Measurements from ENCODE around the gene PLGRKT.
"Not testable (repeated sequence)": the region's sequence is repeated elsewhere in the genome, so short reads cannot be mapped to it uniquely, and the experiment has no call there.

The PLGRKT gene

GRCh38 chr9:5438301-5439162 is 807 bp upstream of the PLGRKT start:
- Histone ChIP-seq H3K4me1 (ENCODE audit: control insufficient read depth, insufficient read depth, low read length) (no peaks in the 10 kb centered on the region), H3K9me3 (ENCODE audit: control insufficient read depth, insufficient read depth, low read length) (peaks cover 5% of the 10 kb centered on the region)

GRCh38 chr9:5436441-5436840 is 1.3 kb downstream of the PLGRKT start:
- no peak overlapping the region for H3K9ac ChIP-seq (ENCODE audit: low read depth, low read length)
- no peak overlapping the region for H3K4me3 ChIP-seq (ENCODE audit: low read depth, low read length)
- peaks cover 5% of the 10 kb centered on the region for H3K9me3 ChIP-seq (ENCODE audit: control insufficient read depth, insufficient read depth, low read length)
- H3K4me1 ChIP-seq (ENCODE audit: control insufficient read depth, insufficient read depth, low read length): no peaks in the 10 kb centered on the region
- H3K27me3 ChIP-seq (ENCODE audit: control insufficient read depth, insufficient read depth, low read length): no peaks in the 10 kb centered on the region
- H3K36me3 ChIP-seq (ENCODE audit: control insufficient read depth, insufficient read depth, low read length): peaks cover 10% of the 10 kb centered on the region

More at GRCh38 chr9:5438301-5439162, 807 bp upstream of the PLGRKT start:
- no peaks in the 10 kb centered on the region for H3K27me3 ChIP-seq (ENCODE audit: control insufficient read depth, insufficient read depth, low read length)
- H3K4me3 ChIP-seq (ENCODE audit: low read depth, low read length): peak overlapping the region; percentile 48
- peaks cover 7% of the 10 kb centered on the region for H3K36me3 ChIP-seq (ENCODE audit: control insufficient read depth, insufficient read depth, low read length)
- peak overlapping the region; percentile 1 for H3K9ac ChIP-seq (ENCODE audit: low read depth, low read length)

GRCh38 chr9:5435912-5436311 is 1.8 kb downstream of the PLGRKT start:
- Histone ChIP-seq H3K9ac (ENCODE audit: low read depth, low read length) (no peak overlapping the region), H3K27me3 (ENCODE audit: control insufficient read depth, insufficient read depth, low read length) (no peaks in the 10 kb centered on the region), H3K4me3 (ENCODE audit: low read depth, low read length) (no peak overlapping the region), H3K4me1 (ENCODE audit: control insufficient read depth, insufficient read depth, low read length) (no peaks in the 10 kb centered on the region), H3K9me3 (ENCODE audit: control insufficient read depth, insufficient read depth, low read length) (peaks cover 5% of the 10 kb centered on the region), H3K36me3 (ENCODE audit: control insufficient read depth, insufficient read depth, low read length) (peaks cover 10% of the 10 kb centered on the region)

- H3K4me3 ChIP-seq (ENCODE audit: low read depth, low read length); H3K27me3 ChIP-seq (ENCODE audit: control insufficient read depth, insufficient read depth, low read length); H3K9me3 ChIP-seq (ENCODE audit: control insufficient read depth, insufficient read depth, low read length); H3K4me1 ChIP-seq (ENCODE audit: control insufficient read depth, insufficient read depth, low read length); H3K9ac ChIP-seq (ENCODE audit: low read depth, low read length): not testable (repeated sequence)
- H3K36me3 ChIP-seq (ENCODE audit: control insufficient read depth, insufficient read depth, low read length): peaks cover 13% of the 10 kb centered on the region
Measured at GRCh38 chr9:5433841-5434810, 3.6 kb downstream of the PLGRKT start.

GRCh38 chr9:5433328-5433727 is 4.4 kb downstream of the PLGRKT start:
- H3K4me1 ChIP-seq (ENCODE audit: control insufficient read depth, insufficient read depth, low read length); H3K4me3 ChIP-seq (ENCODE audit: low read depth, low read length); H3K9me3 ChIP-seq (ENCODE audit: control insufficient read depth, insufficient read depth, low read length); H3K27me3 ChIP-seq (ENCODE audit: control insufficient read depth, insufficient read depth, low read length); H3K9ac ChIP-seq (ENCODE audit: low read depth, low read length): not testable (repeated sequence)
- H3K36me3 ChIP-seq (ENCODE audit: control insufficient read depth, insufficient read depth, low read length): peaks cover 13% of the 10 kb centered on the region

- H3K4me3 ChIP-seq (ENCODE audit: low read depth, low read length); H3K4me1 ChIP-seq (ENCODE audit: control insufficient read depth, insufficient read depth, low read length); H3K9ac ChIP-seq (ENCODE audit: low read depth, low read length); H3K27me3 ChIP-seq (ENCODE audit: control insufficient read depth, insufficient read depth, low read length); H3K9me3 ChIP-seq (ENCODE audit: control insufficient read depth, insufficient read depth, low read length): not testable (repeated sequence)
- H3K36me3 ChIP-seq (ENCODE audit: control insufficient read depth, insufficient read depth, low read length): peaks cover 13% of the 10 kb centered on the region
Measured at GRCh38 chr9:5432890-5433289, 4.8 kb downstream of the PLGRKT start.

- no peaks in the 10 kb centered on the region for H3K27me3 ChIP-seq (ENCODE audit: control insufficient read depth, insufficient read depth, low read length)
- peaks cover 5% of the 10 kb centered on the region for H3K9me3 ChIP-seq (ENCODE audit: control insufficient read depth, insufficient read depth, low read length)
- no peak overlapping the region for H3K9ac ChIP-seq (ENCODE audit: low read depth, low read length)
- H3K36me3 ChIP-seq (ENCODE audit: control insufficient read depth, insufficient read depth, low read length): peaks cover 11% of the 10 kb centered on the region
- H3K4me3 ChIP-seq (ENCODE audit: low read depth, low read length): no peak overlapping the region
- no peaks in the 10 kb centered on the region for H3K4me1 ChIP-seq (ENCODE audit: control insufficient read depth, insufficient read depth, low read length)
Measured at GRCh38 chr9:5430912-5431311, 6.8 kb downstream of the PLGRKT start.

- Histone ChIP-seq H3K36me3 (ENCODE audit: control insufficient read depth, insufficient read depth, low read length) (peaks cover 8% of the 10 kb centered on the region), H3K4me1 (ENCODE audit: control insufficient read depth, insufficient read depth, low read length) (no peaks in the 10 kb centered on the region), H3K27me3 (ENCODE audit: control insufficient read depth, insufficient read depth, low read length) (no peaks in the 10 kb centered on the region), H3K9me3 (ENCODE audit: control insufficient read depth, insufficient read depth, low read length) (no peaks in the 10 kb centered on the region), H3K9ac (ENCODE audit: low read depth, low read length) (no peak overlapping the region), H3K4me3 (ENCODE audit: low read depth, low read length) (no peak overlapping the region)
Measured at GRCh38 chr9:5429873-5430564, 7.7 kb downstream of the PLGRKT start.

GRCh38 chr9:5428794-5429528 is 8.8 kb downstream of the PLGRKT start:
- Histone ChIP-seq H3K4me1 (ENCODE audit: control insufficient read depth, insufficient read depth, low read length) (no peaks in the 10 kb centered on the region), H3K4me3 (ENCODE audit: low read depth, low read length) (no peak overlapping the region), H3K27me3 (ENCODE audit: control insufficient read depth, insufficient read depth, low read length) (no peaks in the 10 kb centered on the region), H3K9me3 (ENCODE audit: control insufficient read depth, insufficient read depth, low read length) (no peaks in the 10 kb centered on the region), H3K9ac (ENCODE audit: low read depth, low read length) (no peak overlapping the region), H3K36me3 (ENCODE audit: control insufficient read depth, insufficient read depth, low read length) (peaks cover 6% of the 10 kb centered on the region)

- Histone ChIP-seq H3K9ac (ENCODE audit: low read depth, low read length) (no peak overlapping the region), H3K27me3 (ENCODE audit: control insufficient read depth, insufficient read depth, low read length) (no peaks in the 10 kb centered on the region), H3K36me3 (ENCODE audit: control insufficient read depth, insufficient read depth, low read length) (peaks cover 4% of the 10 kb centered on the region), H3K4me3 (ENCODE audit: low read depth, low read length) (no peak overlapping the region), H3K9me3 (ENCODE audit: control insufficient read depth, insufficient read depth, low read length) (no peaks in the 10 kb centered on the region), H3K4me1 (ENCODE audit: control insufficient read depth, insufficient read depth, low read length) (no peaks in the 10 kb centered on the region)
Measured at GRCh38 chr9:5428172-5428571, 9.6 kb downstream of the PLGRKT start.

GRCh38 chr9:5427005-5427404 is 10.7 kb downstream of the PLGRKT start:
- H3K4me1 ChIP-seq (ENCODE audit: control insufficient read depth, insufficient read depth, low read length): no peaks in the 10 kb centered on the region
- H3K27me3 ChIP-seq (ENCODE audit: control insufficient read depth, insufficient read depth, low read length): no peaks in the 10 kb centered on the region
- no peaks in the 10 kb centered on the region for H3K9me3 ChIP-seq (ENCODE audit: control insufficient read depth, insufficient read depth, low read length)
- no peak overlapping the region for H3K4me3 ChIP-seq (ENCODE audit: low read depth, low read length)
- no peak overlapping the region for H3K9ac ChIP-seq (ENCODE audit: low read depth, low read length)
- peaks cover 3% of the 10 kb centered on the region for H3K36me3 ChIP-seq (ENCODE audit: control insufficient read depth, insufficient read depth, low read length)

Measured in iPS-15b (cell line).